LNCAP (cell line): Measurements from ENCODE around the gene ZCCHC7.

Experiments
- CTCF ChIP-seq: fragments of 450-650 bp; IDR thresholded peaks from 2 replicates; pipeline ENCODE4 v1.5.1; 2017; ENCODE audit warnings: mild to moderate bottlenecking

Gene ZCCHC7

GRCh38 chr9:37331871-37332270 lies 211.5 kb downstream of the ZCCHC7 start:
- TF ChIP-seq CTCF: no peak

- TF ChIP-seq CTCF: no peak
Observed at GRCh38 chr9:37332578-37332977, 212.2 kb downstream of the ZCCHC7 start.

GRCh38 chr9:37333288-37333687 lies 212.9 kb downstream of the ZCCHC7 start:
- no peak for TF ChIP-seq CTCF

GRCh38 chr9:37335238-37335637 lies 214.9 kb downstream of the ZCCHC7 start:
- TF ChIP-seq CTCF: no peak

GRCh38 chr9:37336150-37336549 lies 215.8 kb downstream of the ZCCHC7 start:
- no peak for TF ChIP-seq CTCF

GRCh38 chr9:37337301-37337890 lies 217.0 kb downstream of the ZCCHC7 start:
- TF ChIP-seq CTCF: no peak

- TF ChIP-seq CTCF: no peak
Observed at GRCh38 chr9:37338218-37338617, 217.8 kb downstream of the ZCCHC7 start.

- TF ChIP-seq CTCF: no peak
Observed at GRCh38 chr9:37339923-37340322, 219.5 kb downstream of the ZCCHC7 start.
